ENCODE results near the gene RELN. TPM values are rescaled to one million over a fixed set of nuclear protein-coding genes. Genes with fewer than 3 reads are reported as not detected.

RELN gene
- total RNA-seq, 1 experiment from 2014 or later = 0.02 TPM

- no peaks in the 10 kb centered on the region for H3K36me3 Mint-ChIP-seq (ENCODE audit: insufficient read depth in 1 of 3, low read depth in 3 of 3)
- no peaks in the 10 kb centered on the region for H3K4me1 ChIP-seq (ENCODE audit: insufficient read depth, low read length)
Observed at GRCh38 chr7:104008107-104008506, 18.6 kb upstream of the RELN start.

More at GRCh38 chr7:104008107-104008506, 18.6 kb upstream of the RELN start:
- no peaks in the 10 kb centered on the region for H3K79me2 ChIP-seq (ENCODE audit: insufficient read depth, low read length)
- H3K27me3 Mint-ChIP-seq (ENCODE audit: low read depth) = no peaks in the 10 kb centered on the region
- H3T11ph ChIP-seq (ENCODE audit: low read length) = no peak overlapping the region
- no peak overlapping the region for H3K27ac Mint-ChIP-seq
- no peak overlapping the region for H4K91ac ChIP-seq (ENCODE audit: insufficient read length, low read depth, low read length)
- no peak for DNase-seq
- no peaks in the 10 kb centered on the region for H4K20me1 ChIP-seq (ENCODE audit: control insufficient read depth, insufficient read depth, insufficient read length)
- H3K23ac ChIP-seq (ENCODE audit: insufficient read length, low read depth, low read length) = no peak overlapping the region
- WGBS (ENCODE audit: extremely low coverage, insufficient read length, low lambda C conversion rate) = no CpG with 5 or more reads among the region's 4 CpGs
- H3K9me3 Mint-ChIP-seq = no peaks in the 10 kb centered on the region
- no peak overlapping the region for H2BK120ac ChIP-seq (ENCODE audit: low read depth, low read length, poor library complexity, severe bottlenecking)
- no peaks in the 10 kb centered on the region for H3K27me3 ChIP-seq (ENCODE audit: insufficient read depth, low read length)
- H3K4me2 ChIP-seq (ENCODE audit: insufficient read depth, insufficient read length, low read length) = no peak overlapping the region
- H3K4me1 Mint-ChIP-seq = peaks cover 0 to 3% of the 10 kb centered on the region in 2 experiments; a peak in 1 of 4 replicates
- no peak overlapping the region for H2AK5ac ChIP-seq (ENCODE audit: insufficient read length, low read length)
- no peak overlapping the region for H2BK20ac ChIP-seq (ENCODE audit: low read depth, low read length, poor library complexity, severe bottlenecking)
- H2BK15ac ChIP-seq (ENCODE audit: low read depth, low read length) = no peak overlapping the region
- H4K8ac ChIP-seq (replicated peaks; ENCODE audit: insufficient read length, low read depth, low read length) = no peak overlapping the region
- no peaks in the 10 kb centered on the region for H3K23me2 ChIP-seq (ENCODE audit: insufficient read length, low read depth, low read length, poor library complexity, severe bottlenecking)
- no peaks in the 10 kb centered on the region for H3K79me1 ChIP-seq (ENCODE audit: insufficient read depth, low read depth, low read length, poor library complexity, severe bottlenecking)
- no peak for TF ChIP-seq CTCF (conservative IDR thresholded peaks at IDR 0.05)
- no peak overlapping the region for H3K18ac ChIP-seq (ENCODE audit: insufficient read length, low read depth, low read length)
- no peak overlapping the region for H3K4ac ChIP-seq (ENCODE audit: low read depth, low read length)
- no peak overlapping the region for H2BK5ac ChIP-seq (ENCODE audit: insufficient read length, low read length)
- no peak overlapping the region for H3K56ac ChIP-seq (ENCODE audit: insufficient read length, low read depth, low read length)
- H3K27ac ChIP-seq (ENCODE audit: insufficient read length, low read depth, low read length) = no peak overlapping the region
- H3K14ac ChIP-seq (ENCODE audit: insufficient read depth, low read length) = no peak overlapping the region
- H2AFZ ChIP-seq (ENCODE audit: low read length) = no peak overlapping the region
- H4K5ac ChIP-seq (ENCODE audit: insufficient read length, low read depth, low read length) = no peak overlapping the region
- no peak overlapping the region for H3K4me3 Mint-ChIP-seq
- no peak overlapping the region for H2BK12ac ChIP-seq (ENCODE audit: insufficient read length, low read depth, low read length)
- no peak overlapping the region for H3K9ac ChIP-seq (ENCODE audit: extremely low read depth, insufficient read length, low read length)
- no peaks in the 10 kb centered on the region for H3K9me3 ChIP-seq (ENCODE audit: control insufficient read depth, low read depth, low read length)

Measured in H9 (cell line).